ENCODE results near the gene TBC1D2B.

GRCh38 chr15:78023081-78023665, 54.3 kb downstream of the TBC1D2B start:
- TF ChIP-seq POLR2A (IDR thresholded peaks at IDR 0.05) = no peak
- no peak for TF ChIP-seq CTCF (IDR thresholded peaks at IDR 0.05 in 8 of 11, conservative IDR thresholded peaks at IDR 0.05 in 3 of 11)
- no peak for TF ChIP-seq POLR2AphosphoS5 (IDR thresholded peaks at IDR 0.05)

Measured in spleen (tissue), 7 donors.